NCI-H82 (cell line): ENCODE results near the gene GPR132.

Experiments
- DNase-seq: peaks from one replicate; lab custom pipeline; 2025; lab: John Stamatoyannopoulos, UW

GPR132 gene

GRCh38 chr14:105020815-105021655, 44.2 kb downstream of the GPR132 start, which contains the start of gene CDCA4:
Gene CDCA4, minus strand, starts transcription at chr14:105021083. Its CDS starts 9,154 bp downstream, at chr14:105011929.
- peak; percentile 99 for DNase-seq

- DNase-seq: peak; percentile 33
These were observed 45.1 kb downstream of the GPR132 start for GRCh38 chr14:105019861-105020814.

- no peak for DNase-seq
These were observed 46.8 kb downstream of the GPR132 start for GRCh38 chr14:105018414-105018813.

- no peak for DNase-seq
These were observed 49.3 kb downstream of the GPR132 start for GRCh38 chr14:105015905-105016304.

- DNase-seq: no peak
These were observed 50.0 kb downstream of the GPR132 start for GRCh38 chr14:105015242-105015641.

GRCh38 chr14:105014631-105015030, 50.6 kb downstream of the GPR132 start:
- no peak for DNase-seq

GRCh38 chr14:105014032-105014431, 51.2 kb downstream of the GPR132 start:
- DNase-seq: no peak

GRCh38 chr14:105013150-105013785, 52.0 kb downstream of the GPR132 start:
- no peak for DNase-seq

- DNase-seq: no peak
These were observed 52.9 kb downstream of the GPR132 start for GRCh38 chr14:105012171-105012985.

GRCh38 chr14:105011312-105011990, 53.8 kb downstream of the GPR132 start:
- no peak for DNase-seq

GRCh38 chr14:105010891-105011291, 54.3 kb downstream of the GPR132 start:
- no peak for DNase-seq

GRCh38 chr14:105010106-105010505, 55.1 kb downstream of the GPR132 start:
- DNase-seq: no peak

- no peak for DNase-seq
These were observed 57.5 kb downstream of the GPR132 start for GRCh38 chr14:105007593-105008264.

GRCh38 chr14:105006831-105007592, 58.2 kb downstream of the GPR132 start:
- no peak for DNase-seq

- DNase-seq: no peak
These were observed 59.0 kb downstream of the GPR132 start for GRCh38 chr14:105005929-105006830.

GRCh38 chr14:105005329-105005928, 59.8 kb downstream of the GPR132 start:
- DNase-seq: no peak
